Esophagus muscularis mucosa (tissue), 4 donors: ENCODE results near the gene COL6A6.

ENCODE experiments used
- CTCF ChIP-seq, 3 experiments: fragments of 200-600 bp in 2 of 3; fragments of 450-650 bp in 1 of 3; sonication (generic) in 2 of 3; IDR thresholded peaks; one replicate each; pipeline ENCODE4 v1.5.1; 2017 to 2019; ENCODE audit warnings: antibody characterized with exemption in 3 of 3, mild to moderate bottlenecking in 2 of 3, moderate library complexity in 1 of 3
- EP300 ChIP-seq: sonication (generic); formaldehyde crosslinking; IDR thresholded peaks from one replicate; pipeline ENCODE4 v1.6.1; 2017; ENCODE audit warnings: antibody characterized with exemption
- POLR2A ChIP-seq: fragments of 450-650 bp; IDR thresholded peaks from one replicate; pipeline ENCODE4 v1.6.1; 2017; ENCODE audit warnings: antibody characterized with exemption, moderate library complexity, mild to moderate bottlenecking, low read depth
- POLR2AphosphoS5 ChIP-seq, 2 donors: sonication (generic); formaldehyde crosslinking; IDR thresholded peaks; one replicate each; pipeline ENCODE4 v1.6.1; 2017; ENCODE audit warnings: antibody characterized with exemption in 2 of 2

GRCh38 chr3:130480736-130481135 is 36.2 kb upstream of the COL6A6 start:
- TF ChIP-seq EP300 (no peak), CTCF (IDR thresholded peaks at IDR 0.05) (peak in 2 of 3 experiments; percentile 15 to 37), POLR2AphosphoS5 (IDR thresholded peaks at IDR 0.05) (no peak), POLR2A (no peak)
